Progenitor cell of endocrine pancreas (in vitro differentiated cells): ENCODE measurements around the gene STXBP2. TPM values are rescaled to one million over a fixed set of nuclear protein-coding genes. Genes with fewer than 3 reads are reported as not detected.
"Not testable (repeated sequence)": the region's sequence is repeated elsewhere in the genome, so short reads cannot be mapped to it uniquely, and the experiment has no call there.

Source experiments
- DNase-seq: peaks from one replicate; pipeline ENCODE4 v3.0.0; 2021; ENCODE audit warnings: low spot score; ENCODE audit not compliant: unreplicated experiment
- H3K27ac Mint-ChIP-seq: 2 replicates; pipeline ENCODE4 v1.8.0; 2021; ENCODE audit warnings: mild to moderate bottlenecking, moderate library complexity, mixed read lengths
- H3K27me3 Mint-ChIP-seq: 2 replicates; pipeline ENCODE4 v1.8.0; 2021; ENCODE audit warnings: mixed read lengths
- H3K36me3 Mint-ChIP-seq: 2 replicates; pipeline ENCODE4 v1.8.0; 2022; ENCODE audit warnings: mixed read lengths; ENCODE audit not compliant: insufficient read depth
- H3K4me1 Mint-ChIP-seq: 2 replicates; pipeline ENCODE4 v1.8.0; 2021; ENCODE audit warnings: low read depth, mixed read lengths
- H3K4me3 Mint-ChIP-seq: 2 replicates; pipeline ENCODE4 v1.8.0; 2021; ENCODE audit warnings: low read depth, mild to moderate bottlenecking, moderate library complexity, mixed read lengths
- H3K9me3 Mint-ChIP-seq: 2 replicates; pipeline ENCODE4 v1.8.0; 2021; ENCODE audit warnings: low read depth, mixed read lengths
- total RNA-seq: library from RNA; stranded (reverse); gene quantifications from 2 replicates; pipeline ENCODE4 v1.2.1, GENCODE V29; 2021
- TF ChIP-seq, protein P1 (sequence below): fragments of 200-600 bp; sonication (generic); IDR thresholded peaks from one replicate; pipeline ENCODE4 v1.5.0; 2021; ENCODE audit warnings: antibody characterized with exemption, mild to moderate bottlenecking; ENCODE audit not compliant: unreplicated experiment

STXBP2 gene
- total RNA-seq, 1 donor from 2014 or later = 141 TPM

DNA sequence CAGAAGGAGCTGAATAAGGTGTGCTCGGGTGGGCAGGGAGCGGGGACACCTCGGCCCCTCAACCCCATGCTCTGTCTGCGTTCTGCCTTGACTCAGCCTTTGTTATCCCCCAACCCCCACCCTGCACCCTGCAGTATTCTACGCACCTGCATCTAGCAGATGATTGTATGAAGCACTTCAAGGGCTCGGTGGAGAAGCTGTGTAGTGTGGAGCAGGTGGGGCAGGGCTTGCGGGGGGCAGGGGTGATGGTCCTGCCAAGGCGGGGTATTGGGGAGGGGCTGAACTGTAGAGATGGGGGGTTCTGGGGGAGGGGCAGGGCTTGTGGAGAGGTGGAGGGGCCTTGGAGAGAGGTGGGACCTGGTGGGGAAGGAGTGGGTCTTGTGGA is 6.1 kb downstream of the STXBP2 start:
- no peak for DNase-seq
- Mint-ChIP-seq H3K27me3 (no peaks in the 10 kb centered on the region), H3K4me1 (no peaks in the 10 kb centered on the region), H3K4me3 (no peak overlapping the region), H3K27ac (no peak overlapping the region), H3K9me3 (no peaks in the 10 kb centered on the region), H3K36me3 (peaks cover 6% of the 10 kb centered on the region)
- TF ChIP-seq, protein P1, sequence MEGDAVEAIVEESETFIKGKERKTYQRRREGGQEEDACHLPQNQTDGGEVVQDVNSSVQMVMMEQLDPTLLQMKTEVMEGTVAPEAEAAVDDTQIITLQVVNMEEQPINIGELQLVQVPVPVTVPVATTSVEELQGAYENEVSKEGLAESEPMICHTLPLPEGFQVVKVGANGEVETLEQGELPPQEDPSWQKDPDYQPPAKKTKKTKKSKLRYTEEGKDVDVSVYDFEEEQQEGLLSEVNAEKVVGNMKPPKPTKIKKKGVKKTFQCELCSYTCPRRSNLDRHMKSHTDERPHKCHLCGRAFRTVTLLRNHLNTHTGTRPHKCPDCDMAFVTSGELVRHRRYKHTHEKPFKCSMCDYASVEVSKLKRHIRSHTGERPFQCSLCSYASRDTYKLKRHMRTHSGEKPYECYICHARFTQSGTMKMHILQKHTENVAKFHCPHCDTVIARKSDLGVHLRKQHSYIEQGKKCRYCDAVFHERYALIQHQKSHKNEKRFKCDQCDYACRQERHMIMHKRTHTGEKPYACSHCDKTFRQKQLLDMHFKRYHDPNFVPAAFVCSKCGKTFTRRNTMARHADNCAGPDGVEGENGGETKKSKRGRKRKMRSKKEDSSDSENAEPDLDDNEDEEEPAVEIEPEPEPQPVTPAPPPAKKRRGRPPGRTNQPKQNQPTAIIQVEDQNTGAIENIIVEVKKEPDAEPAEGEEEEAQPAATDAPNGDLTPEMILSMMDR = no peak

- not testable (repeated sequence) for H3K27ac Mint-ChIP-seq, DNase-seq, H3K4me1 Mint-ChIP-seq, H3K36me3 Mint-ChIP-seq, H3K9me3 Mint-ChIP-seq, H3K4me3 Mint-ChIP-seq, H3K27me3 Mint-ChIP-seq
Observed at GRCh38 chr19:7643629-7644549, 7.0 kb downstream of the STXBP2 start.

- TF ChIP-seq, protein P1 = no peak
- Mint-ChIP-seq H3K36me3 (peaks cover 6% of the 10 kb centered on the region), H3K4me3 (no peak overlapping the region), H3K4me1 (no peaks in the 10 kb centered on the region), H3K27me3 (no peaks in the 10 kb centered on the region), H3K27ac (no peak overlapping the region), H3K9me3 (no peaks in the 10 kb centered on the region)
- DNase-seq = no peak
Observed at GRCh38 chr19:7644550-7644877, 7.6 kb downstream of the STXBP2 start.

DNA sequence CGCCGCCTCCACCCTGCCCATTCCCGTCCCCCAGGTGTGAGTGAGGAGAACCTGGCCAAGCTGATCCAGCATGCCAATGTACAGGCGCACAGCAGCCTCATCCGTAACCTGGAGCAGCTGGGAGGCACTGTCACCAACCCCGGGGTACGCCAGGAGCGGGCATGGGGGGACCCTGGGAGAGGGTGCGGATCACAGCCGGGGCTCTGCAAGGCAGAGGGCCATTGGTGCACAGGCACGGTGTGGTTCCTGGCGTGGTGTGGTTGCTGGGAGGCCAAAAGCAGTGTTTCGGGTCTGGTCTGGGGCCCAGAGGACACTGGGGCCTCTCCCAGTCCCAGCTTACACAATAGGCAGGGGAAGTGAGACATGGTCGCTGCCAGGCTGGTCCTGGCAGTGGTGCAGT is 8.3 kb downstream of the STXBP2 start:
- Mint-ChIP-seq H3K36me3 (peaks cover 3% of the 10 kb centered on the region), H3K27me3 (no peaks in the 10 kb centered on the region), H3K4me1 (no peaks in the 10 kb centered on the region), H3K9me3 (no peaks in the 10 kb centered on the region), H3K27ac (no peak overlapping the region), H3K4me3 (no peak overlapping the region)
- DNase-seq = no peak
- TF ChIP-seq, protein P1 = no peak

DNA sequence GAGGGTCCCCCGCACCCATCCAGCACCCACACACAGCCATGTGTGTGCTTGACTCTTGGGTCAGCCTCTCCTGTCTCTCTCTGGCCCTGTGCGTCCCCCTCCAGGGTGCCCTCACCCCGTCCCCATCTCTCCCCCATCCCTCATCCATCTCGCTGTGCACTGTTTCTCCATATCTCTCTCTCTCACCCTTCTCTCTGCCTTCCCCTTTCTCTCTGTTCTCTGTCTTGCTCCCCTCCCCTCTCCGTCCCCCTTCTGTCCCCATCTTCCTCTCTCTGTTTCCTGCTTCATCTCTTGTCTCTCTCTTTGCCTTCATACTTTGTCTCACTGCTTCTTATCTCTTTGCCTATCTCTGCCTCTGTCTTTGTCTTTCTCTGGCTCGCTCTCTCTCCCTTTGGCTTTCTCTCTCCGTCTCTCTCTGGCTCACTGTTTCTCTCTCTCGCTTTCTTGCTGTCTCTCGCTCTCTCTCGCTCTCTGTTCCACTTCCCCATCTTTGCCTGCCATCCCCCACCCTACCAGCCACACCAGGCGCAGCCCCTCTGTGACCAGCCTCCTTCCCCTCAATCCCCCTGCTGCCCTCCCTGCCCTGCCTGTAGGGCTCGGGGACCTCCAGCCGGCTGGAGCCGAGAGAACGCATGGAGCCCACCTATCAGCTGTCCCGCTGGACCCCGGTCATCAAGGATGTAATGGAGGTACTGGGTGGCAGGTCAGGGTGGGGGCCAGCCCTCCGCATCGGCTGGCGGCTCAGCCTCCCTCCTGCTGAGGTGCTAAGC is 8.9 kb downstream of the STXBP2 start:
- peaks cover 2% of the 10 kb centered on the region for H3K27me3 Mint-ChIP-seq
- DNase-seq = no peak
- no peak overlapping the region for H3K4me3 Mint-ChIP-seq
- TF ChIP-seq, protein P1 = no peak
- peak overlapping the region; percentile 78 for H3K27ac Mint-ChIP-seq
- peaks cover 3% of the 10 kb centered on the region for H3K36me3 Mint-ChIP-seq
- no peaks in the 10 kb centered on the region for H3K4me1 Mint-ChIP-seq
- H3K9me3 Mint-ChIP-seq = no peaks in the 10 kb centered on the region
